CD4-positive, alpha-beta T cell treated with Interleukin-10 for 1 hour (primary cell): ENCODE results near the gene KMO.

Experiments used
- DNase-seq: peaks from one replicate; pipeline ENCODE4 v3.0.0-alpha.2; 2020

The KMO gene

DNA sequence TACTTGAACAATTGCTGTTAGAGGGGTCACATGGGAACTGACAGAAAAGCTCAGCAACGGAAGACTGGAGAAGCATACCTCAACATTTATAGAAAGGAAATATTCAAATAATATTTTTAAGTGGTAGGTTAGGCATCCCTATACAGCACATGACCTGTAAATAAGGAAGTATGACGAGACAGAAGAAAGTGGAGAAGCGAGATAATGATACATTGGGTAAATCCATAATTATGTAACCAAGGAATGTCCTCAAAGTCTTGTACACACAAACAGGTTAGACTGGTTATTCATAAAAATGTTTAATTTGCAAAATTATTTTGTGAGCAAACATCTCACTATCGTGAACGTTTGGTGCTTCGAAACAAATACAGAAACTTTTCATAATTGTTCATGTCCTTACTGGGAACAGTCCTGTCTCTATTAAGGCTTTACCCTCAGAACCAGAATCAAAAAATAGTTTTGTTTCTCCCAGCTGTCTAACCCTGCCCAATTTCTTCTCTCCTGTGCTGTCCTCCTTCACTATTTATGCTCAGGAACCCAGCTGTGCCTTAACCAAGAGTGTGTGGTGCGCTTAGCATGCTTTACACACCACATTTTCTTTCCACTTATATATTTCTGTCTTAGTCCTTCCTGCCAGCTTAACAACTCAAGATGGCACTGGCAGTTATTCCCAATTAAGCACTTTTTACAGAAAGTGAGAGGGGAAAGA lies 10.2 kb downstream of the KMO start:
- no peak for DNase-seq

DNA sequence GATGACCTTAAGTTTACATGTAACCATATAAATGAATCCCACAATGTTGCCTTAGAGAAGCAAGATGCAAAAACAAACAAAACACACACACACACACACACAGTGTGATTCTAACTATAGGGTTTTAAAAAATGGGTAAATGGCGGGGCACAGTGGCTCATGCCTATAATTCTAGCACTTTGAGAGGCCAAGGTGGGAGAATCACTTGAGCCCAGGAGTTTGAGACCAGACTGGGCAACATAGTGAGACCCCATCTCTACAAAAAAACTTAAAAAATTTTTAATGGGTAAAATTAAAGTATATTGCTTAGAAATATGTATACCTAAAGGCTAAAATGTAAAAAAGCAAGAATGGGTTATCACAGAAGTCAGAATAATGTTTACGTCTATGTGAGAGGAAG lies 15.8 kb downstream of the KMO start:
- DNase-seq: no peak

DNA sequence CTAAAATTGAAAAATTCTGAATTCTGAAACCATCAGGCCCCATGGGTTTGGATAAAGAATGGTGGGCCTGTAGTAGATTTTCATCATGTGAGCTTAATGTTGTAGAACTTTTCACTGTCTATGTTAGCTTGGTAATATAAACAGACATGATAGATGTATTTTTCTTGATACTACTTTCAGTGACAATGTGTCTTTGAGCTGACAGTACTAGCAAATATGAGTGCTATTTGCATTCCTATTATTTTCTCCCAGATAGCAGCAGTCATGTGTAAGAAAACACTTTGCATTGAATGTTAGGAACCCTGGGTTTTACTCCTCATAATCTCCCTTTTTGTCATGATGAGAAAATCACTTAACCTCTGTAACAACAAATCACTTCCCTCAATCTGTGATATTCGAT lies 18.1 kb downstream of the KMO start:
- no peak for DNase-seq

DNA sequence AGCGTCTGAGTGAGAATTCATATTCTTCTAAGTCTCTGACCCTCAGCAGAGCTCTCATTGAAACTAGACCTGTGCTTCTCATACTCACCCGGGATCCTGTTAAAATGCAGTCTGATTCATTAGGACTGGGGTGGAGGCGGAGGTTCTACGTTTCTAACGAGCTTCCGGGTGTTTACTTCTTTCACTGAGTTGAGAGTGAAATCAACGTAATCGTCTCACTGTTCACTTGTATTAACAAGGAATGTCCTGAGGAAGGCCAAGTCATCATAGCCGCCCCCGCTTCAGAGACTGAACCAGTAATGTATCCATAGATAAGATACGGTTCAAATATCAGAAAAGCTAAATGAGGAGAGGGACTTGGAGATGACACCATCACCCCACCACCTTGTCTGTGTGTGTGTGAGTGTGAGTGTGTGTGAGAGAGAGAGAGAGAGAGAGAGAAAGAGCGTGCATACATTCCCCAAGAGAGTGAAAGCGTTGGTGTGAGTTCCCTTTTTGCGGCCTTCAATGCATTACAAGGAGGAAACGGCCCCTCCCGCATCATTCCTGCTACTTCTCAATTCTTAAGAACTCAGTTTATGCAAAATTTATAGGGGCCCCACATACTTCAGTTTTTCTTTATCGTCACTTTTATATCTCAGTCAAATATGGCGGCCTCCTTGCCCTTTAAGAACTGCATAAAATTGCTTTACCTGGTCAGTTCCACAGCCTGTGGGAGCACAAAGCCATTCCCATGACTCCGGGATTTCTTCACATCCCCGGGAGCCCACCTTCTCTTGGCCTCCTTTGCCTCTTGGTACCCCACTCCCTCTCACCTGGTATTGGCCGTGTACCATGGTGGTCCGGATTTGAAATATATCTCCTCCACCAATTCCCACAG lies 19.8 kb downstream of the KMO start:
- DNase-seq: peak; percentile 51

DNA sequence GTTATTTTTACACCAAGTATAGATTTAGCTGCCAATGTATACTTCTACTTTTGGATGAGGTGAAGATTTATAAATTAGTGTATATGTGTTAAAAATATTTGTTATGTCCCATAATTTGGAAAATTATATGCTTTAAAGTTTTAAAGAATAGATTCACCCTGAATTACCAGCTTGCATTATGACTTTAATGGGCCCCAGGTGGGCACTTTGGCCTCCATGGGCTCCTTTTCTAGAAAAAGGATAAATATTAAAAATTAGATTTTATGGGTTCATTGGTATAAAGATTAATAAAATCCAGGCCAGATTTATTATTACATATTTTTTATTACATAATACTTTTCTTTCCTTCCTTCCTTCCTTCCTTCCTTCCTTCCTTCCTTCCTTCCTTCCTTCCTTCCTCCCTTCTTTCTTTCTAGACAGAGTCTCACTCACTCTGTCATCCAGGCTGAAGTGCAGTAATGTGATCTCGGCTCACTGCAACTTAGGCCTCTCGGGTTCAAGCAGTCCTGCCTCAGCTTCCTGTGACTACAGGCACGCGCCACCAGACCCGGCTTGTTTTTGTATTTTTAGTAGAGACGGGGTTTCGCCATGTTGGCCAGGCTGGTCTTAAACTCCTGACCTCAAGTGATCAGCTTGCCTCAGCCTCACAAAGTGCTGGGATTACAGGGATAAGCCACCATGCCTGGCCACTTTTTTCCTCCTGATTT lies 21.9 kb downstream of the KMO start:
- DNase-seq: no peak

DNA sequence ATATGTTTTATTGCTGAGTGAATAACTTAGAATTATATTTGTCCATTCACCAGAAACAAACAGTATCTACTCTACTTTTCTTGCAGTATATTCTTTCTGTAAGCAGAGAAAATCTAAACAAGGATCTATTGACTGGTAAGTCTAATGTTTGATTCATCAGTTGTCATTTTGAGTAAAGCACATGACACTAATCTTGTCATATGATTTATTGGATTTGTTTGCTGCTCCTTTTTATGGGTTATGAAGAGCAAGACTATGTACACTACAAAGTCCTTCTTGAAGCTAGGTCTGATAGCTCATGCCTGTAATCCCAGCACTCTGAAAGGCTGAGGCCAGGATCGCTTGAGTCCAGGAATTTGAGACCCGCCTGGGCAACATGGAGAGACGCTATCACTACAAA lies 23.3 kb downstream of the KMO start:
- no peak for DNase-seq

DNA sequence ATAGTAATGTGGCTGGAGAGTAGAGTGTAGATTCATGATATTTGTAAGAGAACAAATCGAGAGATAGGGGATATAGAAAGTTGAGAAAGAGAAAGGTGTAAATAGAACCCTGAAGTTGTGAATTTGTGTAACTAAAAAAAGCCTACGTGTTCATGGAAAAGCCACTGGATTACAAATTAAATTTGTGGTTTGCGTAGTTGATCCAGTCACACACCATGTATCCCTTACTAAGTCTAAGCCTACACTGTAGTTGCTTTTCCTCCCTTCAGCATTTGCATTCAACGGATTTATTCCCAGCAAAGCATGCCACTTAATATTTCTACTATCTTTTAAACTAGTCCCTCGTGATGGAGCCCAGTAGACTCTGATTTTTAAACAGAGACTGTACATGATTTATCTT lies 24.9 kb downstream of the KMO start:
- DNase-seq: no peak

DNA sequence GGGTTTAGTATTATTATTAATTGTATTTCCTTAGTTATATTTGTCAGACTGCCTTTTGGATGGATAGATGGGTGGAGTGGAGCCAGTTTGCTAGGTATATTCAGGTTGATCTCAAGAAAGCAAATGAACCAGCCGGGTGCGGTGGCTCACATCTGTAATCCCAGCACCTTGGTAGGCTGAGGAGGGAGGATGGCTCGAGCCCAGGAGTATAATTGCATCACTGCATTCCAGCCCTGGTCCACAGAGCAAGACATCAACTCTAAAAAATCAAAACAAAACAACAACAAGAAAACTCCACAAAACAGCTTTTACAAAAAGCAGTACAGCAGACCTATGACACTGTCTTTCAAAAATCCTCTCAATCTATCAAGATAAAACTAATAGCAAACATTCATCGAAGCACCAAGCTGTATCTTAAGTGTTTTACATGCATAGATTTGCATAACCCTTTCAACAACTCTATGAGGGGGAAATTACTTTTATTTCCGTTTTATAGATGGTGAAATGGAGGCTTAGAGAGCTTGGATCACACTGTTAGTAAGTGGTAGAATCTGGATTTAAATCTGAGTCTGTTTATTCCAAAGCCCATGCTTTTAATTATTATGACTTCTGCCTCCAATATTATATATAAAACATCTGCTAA lies 25.5 kb downstream of the KMO start:
- DNase-seq: no peak

DNA sequence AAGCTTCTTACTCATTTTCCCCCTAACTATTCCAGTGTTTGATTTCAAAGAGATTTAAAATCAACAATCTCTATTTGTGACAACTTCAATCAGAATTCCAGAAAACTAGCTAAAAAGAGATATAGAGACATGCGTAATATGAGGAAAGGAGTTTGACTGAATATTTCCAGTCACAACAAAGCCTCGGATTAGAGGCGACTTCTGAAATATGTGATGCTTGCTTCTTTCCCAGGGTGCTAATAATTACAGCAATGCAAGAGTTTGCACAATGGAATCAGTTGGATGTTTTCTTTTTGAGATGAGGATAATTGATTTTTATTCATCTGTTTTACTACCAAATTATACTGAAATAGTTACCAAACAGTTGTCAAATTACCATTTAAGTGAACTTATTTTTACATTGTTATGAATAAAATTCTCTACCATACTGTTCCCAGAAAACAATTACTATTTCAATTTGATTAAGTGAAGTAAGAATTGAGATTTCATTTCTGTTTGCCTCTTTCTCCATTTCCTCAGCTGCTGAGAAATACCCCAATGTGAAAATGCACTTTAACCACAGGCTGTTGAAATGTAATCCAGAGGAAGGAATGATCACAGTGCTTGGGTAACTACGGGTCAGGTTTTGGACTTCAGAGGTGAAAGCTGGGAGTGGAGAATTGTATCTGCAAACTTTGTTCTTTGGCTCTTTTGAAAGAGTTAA lies 28.1 kb downstream of the KMO start:
- no peak for DNase-seq

DNA sequence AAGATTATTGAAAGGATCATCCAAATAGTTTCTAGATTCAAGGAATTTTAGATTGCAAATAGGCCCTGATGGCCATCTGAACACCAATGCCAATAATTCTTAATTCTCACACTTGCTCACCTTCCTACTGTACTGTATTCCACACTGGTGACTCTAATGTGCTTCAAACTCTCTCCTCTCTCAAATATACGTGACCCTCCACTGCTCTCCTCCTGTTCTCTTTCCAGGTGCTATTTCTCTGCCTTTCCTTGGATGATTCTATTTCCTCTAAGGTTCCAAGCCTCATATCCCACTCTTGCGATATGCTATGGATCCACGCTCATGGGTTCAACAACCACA lies 28.6 kb downstream of the KMO start:
- DNase-seq: no peak

DNA sequence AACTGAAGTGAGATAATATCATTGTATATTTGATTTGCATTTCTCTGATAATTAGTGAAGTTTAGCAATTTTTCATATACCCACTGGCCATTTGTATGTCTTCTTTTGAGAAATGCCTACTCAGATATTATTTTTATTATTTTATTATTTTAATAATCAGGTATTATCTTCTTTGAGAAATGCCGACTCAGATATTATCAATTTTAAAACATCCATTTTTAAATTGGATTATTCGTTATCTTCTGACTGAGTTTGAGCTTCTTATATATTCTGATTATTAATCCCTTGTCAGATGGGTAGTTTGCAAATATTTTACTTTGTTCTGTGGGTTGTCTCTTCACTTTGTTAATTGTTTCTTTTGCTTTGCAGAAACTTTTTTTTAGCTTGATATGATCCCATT lies 37.7 kb downstream of the KMO start:
- no peak for DNase-seq

DNA sequence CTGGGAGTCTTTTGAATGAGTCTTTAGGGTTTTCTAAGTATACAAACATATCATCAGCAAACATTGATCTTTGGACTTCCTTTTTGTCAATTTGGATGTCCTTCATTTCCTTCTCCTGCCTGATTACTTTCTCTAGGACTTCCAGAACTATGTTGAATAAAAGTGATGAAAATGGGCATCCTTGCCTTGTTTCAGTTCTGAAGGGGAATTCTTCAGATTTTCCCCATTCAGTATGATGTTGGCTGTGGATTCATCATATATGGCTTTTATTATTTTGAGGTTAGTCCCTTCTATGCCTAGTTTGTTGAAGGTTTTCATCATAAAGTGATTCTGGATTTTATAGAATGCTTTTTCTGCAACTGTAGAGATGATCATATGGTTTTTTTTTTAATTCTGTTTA lies 42.0 kb downstream of the KMO start:
- no peak for DNase-seq

DNA sequence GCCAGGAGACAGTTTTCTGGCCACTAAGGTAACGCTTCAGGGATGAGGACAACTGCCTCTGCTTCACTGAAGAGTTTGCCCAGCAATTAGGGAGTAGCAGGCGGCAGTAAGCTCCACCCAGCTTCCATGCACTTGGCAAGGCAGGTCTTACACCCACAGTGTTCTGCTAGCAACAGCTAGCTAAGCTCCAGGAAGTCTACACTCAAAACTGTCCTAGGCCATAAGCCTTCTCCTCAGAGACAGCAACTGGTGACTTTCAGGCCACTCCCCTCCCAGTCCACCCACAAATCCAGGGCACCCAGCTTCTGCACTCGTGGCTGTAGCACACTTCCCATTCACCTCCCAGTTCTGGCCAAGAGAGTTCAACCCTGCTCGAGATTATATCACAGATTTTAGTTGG lies 47.3 kb downstream of the KMO start:
- DNase-seq: no peak

DNA sequence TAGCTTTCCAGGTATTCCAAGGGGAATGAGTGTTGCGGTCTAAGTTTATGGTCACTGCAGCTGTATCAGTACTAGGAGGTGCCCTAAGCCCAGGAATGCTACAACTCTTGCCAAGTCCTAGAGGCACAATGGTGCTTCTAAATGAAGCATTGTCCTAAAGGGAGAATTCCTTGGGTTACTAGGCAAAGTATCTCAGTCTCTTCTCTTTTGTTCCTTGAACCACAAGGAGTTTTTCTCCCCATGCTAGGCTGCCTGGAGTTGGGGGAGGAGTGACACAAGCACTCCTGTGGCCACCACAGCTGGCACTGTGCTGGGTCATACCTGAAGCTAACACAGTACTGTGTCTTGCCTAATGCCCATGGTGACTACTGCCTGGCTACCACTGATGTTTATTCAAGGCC lies 50.7 kb downstream of the KMO start:
- DNase-seq: no peak

DNA sequence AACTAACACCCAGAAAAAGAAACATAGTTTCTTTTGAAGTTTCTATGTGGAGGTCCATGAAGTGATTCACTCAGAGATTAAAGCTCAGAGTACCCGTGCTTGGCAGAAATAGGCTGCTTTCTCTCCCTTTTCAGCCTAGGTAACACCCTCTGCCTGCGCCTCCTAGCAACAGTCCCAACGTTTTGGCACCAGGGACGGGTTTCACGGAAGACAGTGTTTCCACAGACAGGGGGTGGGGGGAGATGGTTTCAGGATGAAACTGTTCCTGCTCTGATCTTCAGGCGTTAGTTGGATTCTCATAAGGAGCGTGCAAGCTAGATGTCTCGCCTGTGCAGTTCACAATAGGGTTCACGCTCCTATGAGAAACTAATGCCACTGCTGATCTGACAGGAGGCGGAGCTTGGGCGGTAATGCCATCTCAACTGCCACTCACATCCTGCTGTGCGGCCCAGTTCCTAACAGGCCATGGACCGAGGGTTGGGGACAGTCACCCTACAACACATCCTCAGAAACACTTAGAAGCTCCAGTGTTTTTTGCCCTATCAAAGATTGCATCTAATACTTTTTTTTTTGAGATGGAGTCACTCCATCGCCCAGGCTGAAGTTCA lies 54.8 kb downstream of the KMO start:
- no peak for DNase-seq

DNA sequence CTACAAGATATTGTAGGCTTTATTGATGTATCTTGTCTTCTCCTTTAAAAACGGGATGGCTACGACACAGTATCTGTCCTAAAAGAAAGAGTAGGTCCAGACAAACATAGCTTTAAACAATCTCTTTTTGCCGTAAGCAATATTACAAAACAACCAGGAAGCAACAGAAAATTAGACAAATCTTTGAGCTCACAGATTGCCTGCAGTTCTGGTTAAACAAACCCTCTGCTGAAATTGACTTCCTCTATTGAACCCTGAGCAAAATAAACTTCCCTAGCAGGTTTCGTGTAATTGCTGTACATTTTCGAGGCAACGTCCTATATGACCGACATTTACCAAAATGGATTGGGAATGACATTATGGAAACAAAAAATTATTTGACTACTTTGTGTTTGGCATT lies 57.3 kb downstream of the KMO start:
- DNase-seq: no peak

DNA sequence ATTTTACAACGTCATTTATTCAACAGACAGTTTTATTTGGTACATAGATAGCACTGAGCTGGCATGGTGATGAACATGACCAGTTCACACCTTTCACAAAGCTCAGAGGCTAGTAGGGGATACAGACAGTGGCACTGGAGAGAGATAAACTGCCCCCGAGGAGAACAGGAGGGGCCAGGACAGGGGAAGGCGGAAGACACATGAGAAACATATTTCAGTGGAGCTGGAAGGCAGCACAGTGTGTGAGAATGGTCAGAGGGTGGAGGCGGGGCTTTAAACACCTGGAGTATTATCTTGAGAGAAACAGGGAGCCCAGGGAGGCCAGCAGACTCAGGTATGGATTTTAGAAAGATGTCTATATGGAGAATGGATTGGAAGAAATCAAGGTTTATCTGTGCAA lies 58.5 kb downstream of the KMO start:
- no peak for DNase-seq

DNA sequence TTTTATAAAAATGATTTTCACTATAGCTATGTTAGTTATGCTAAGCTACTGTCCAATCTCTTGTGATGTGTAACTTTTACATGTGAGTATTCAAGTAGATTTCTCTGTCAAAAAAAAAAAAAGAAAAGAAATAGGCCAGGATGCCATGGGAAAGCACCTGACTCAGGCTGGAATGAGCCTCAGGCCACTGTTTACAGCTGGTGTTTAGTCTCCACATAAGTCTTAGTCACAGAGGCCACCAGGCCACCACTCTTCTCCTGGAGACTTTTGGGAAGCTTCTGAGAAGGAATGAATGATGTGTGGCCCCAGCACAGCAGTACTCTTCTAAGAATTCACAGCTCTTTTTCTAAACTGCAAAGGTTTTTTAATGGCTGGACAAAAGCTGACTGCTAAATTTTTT lies 59.1 kb downstream of the KMO start:
- DNase-seq: no peak

DNA sequence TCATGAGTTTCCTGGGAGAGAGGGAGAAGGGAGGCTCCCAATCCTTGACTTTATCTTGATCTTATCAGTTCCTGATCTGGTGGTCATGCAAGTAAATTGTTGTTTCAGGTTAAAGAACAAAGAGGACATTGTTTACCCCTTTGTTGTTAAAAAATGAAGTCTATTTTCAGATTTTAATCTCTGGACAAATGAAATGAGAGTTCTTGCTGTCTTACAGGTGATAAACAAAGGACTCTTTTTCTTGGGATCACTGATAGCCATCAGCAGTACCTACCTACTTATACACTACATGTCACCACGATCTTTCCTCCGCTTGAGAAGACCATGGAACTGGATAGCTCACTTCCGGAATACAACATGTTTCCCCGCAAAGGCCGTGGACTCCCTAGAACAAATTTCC lies 59.6 kb downstream of the KMO start:
- no peak for DNase-seq

DNA sequence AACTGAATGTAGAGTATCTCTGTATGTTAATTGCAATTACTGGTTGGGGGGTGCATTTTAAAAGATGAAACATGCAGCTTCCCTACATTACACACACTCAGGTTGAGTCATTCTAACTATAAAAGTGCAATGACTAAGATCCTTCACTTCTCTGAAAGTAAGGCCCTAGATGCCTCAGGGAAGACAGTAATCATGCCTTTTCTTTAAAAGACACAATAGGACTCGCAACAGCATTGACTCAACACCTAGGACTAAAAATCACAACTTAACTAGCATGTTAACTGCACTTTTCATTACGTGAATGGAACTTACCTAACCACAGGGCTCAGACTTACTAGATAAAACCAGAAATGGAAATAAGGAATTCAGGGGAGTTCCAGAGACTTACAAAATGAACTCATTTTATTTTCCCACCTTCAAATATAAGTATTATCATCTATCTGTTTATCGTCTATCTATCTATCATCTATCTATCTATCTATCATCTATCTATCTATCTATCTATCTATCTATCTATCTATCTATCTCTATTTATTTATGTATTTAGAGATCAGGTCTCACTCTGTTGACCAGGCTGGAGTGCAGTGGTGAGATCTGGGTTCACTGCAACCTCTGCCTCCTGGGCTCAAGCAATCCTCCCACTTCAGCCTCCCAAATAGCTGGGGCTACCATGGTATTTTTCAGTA lies 60.2 kb downstream of the KMO start:
- DNase-seq: no peak

DNA sequence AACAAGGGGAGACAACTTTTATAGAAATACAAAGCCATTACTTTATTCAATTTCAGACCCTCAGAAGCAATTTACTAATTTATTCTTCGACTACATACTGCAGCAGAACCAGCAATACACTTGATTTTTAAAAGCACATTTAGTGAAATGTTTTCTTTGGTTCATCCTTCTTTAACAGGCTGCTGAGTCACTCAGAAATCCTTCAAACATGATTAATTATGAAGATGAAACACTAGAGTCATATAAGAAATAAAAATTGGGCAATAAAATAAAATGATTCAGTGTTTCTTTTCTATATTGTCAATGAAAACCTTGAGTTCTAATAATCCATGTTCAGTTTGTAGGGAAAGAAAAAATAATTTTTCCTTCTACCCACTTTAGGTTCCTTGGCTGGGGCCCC lies 61.0 kb downstream of the KMO start:
- DNase-seq: no peak

DNA sequence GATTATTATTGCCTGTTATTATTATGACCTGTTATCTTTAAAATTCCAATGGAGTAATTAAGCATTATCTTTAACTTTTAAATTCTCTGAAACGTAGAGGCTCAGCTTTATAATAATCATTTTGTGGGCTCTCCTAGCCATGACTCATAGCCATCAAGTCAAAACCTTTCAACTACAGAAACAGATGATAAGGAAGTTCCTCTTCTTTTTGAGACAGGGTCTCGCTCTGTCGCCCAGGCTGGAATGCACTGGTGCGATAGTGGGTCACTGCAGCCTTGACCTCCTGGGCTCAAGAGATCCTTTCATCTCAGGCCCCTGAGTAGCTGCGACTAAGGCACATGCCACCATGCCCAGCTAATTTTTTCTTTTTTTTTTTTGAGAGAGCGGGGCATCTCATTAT lies 64.5 kb downstream of the KMO start:
- no peak for DNase-seq
